HepG2 (cell line): ENCODE data around the gene CYTH1. TPM values are rescaled to one million over a fixed set of nuclear protein-coding genes. Genes with fewer than 3 reads are reported as not detected.

Source experiments
- ATAC-seq: fragments of 200-7000 bp; cut with Tn5 transposase; 3 replicates; pipeline ENCODE4 v1.9.1; 2020; ENCODE audit warnings: mild to moderate bottlenecking, moderate library complexity
- BruUV-seq: library from RNA; stranded (reverse); fragments of 400-500 nt; replicated peaks from 2 replicates; lab custom pipeline; 2021; lab: Mats Ljungman, UMichigan
- CTCF ChIA-PET: fragments of 300-600 bp; formaldehyde crosslinking; extraction: SDS; loops from one replicate; lab custom pipeline; 2021; ENCODE audit warnings: low total read pairs, inconsistent platforms, low intra/inter-chr PET ratio; lab: Yijun Ruan, JAX
- POLR2A ChIA-PET: fragments of 350-600 bp; sonication (Branson Sonifier 250); formaldehyde crosslinking; loops from one replicate; lab custom pipeline; 2020; ENCODE audit warnings: antibody characterized with exemption, inconsistent platforms; lab: Yijun Ruan, JAX
- DNase-seq: peaks from one replicate; pipeline ENCODE4 v3.0.0-alpha.2; 2015; ENCODE audit warnings: low spot score
- FAIRE-seq: peaks from 3 replicates; lab custom pipeline; 2011; peaks lifted over from hg19 to GRCh38; lab: Jason Lieb, UNC
- H2AFZ ChIP-seq: one replicate; pipeline ENCODE4 v1.6.1; 2011; ENCODE audit warnings: low read length, inconsistent platforms
- H3K27ac ChIP-seq: fragments of 300-600 bp; 3 replicates; pipeline ENCODE4 v1.8.0; 2011; ENCODE audit warnings: mixed run types, mild to moderate bottlenecking, mixed read lengths, low read length, inconsistent platforms; ENCODE audit not compliant: insufficient read depth; ENCODE audit errors: extremely low read length
- H3K27me3 ChIP-seq, 2 experiments: fragments of 200-600 bp in 1 of 2; 2 replicates in 1 of 2; 3 replicates in 1 of 2; pipeline versions ENCODE4 v1.6.0 to v1.8.0; 2011; ENCODE audit warnings: low read length in 2 of 2, mild to moderate bottlenecking in 2 of 2, moderate library complexity in 2 of 2, inconsistent platforms in 1 of 2; ENCODE audit not compliant: insufficient read depth in 2 of 2, control insufficient read depth in 1 of 2
- H3K36me3 ChIP-seq, 2 experiments: fragments of 200-600 bp in 1 of 2; replicated peaks in 1 of 2; 2 replicates in 1 of 2; 3 replicates in 1 of 2; pipeline versions ENCODE4 v1.5.1 to v1.8.0; 2011; ENCODE audit warnings: low read length in 2 of 2, inconsistent platforms in 1 of 2; ENCODE audit not compliant: insufficient read depth in 2 of 2, control insufficient read depth in 1 of 2
- H3K4me1 ChIP-seq: 2 replicates; pipeline ENCODE4 v1.5.1; 2012; ENCODE audit warnings: low read length, inconsistent platforms; ENCODE audit not compliant: insufficient read depth
- H3K4me2 ChIP-seq: 2 replicates; pipeline ENCODE4 v1.6.0; 2011; ENCODE audit warnings: low read depth, low read length, inconsistent platforms
- H3K4me3 ChIP-seq, 3 experiments: fragments of 200-600 bp in 1 of 3; sonication (generic), shearing (Covaris generic) in 1 of 3; replicated peaks in 1 of 3; 2 replicates each; pipeline ENCODE4 v1.5.1; 2011 to 2016; ENCODE audit warnings: low read length in 3 of 3, inconsistent platforms in 2 of 3, low read depth in 2 of 3, mild to moderate bottlenecking in 2 of 3, control low read depth in 1 of 3, mixed read lengths in 1 of 3; ENCODE audit not compliant: insufficient read depth in 1 of 3
- H3K79me2 ChIP-seq: one replicate; pipeline ENCODE4 v1.6.1; 2011; ENCODE audit warnings: low read length, inconsistent platforms; ENCODE audit not compliant: insufficient read depth
- H3K9ac ChIP-seq: 2 replicates; pipeline ENCODE4 v1.6.0; 2011; ENCODE audit warnings: mild to moderate bottlenecking, low read depth, low read length, inconsistent platforms; ENCODE audit not compliant: insufficient read depth
- H3K9me3 ChIP-seq: 2 replicates; pipeline ENCODE4 v1.5.1; 2012; ENCODE audit warnings: mild to moderate bottlenecking, low read length
- H4K20me1 ChIP-seq: 2 replicates; pipeline ENCODE4 v1.6.0; 2011; ENCODE audit warnings: inconsistent platforms, mild to moderate bottlenecking, low read length, moderate library complexity; ENCODE audit not compliant: insufficient read depth
- ARHGAP35 ChIP-seq: sonication (generic); formaldehyde crosslinking; IDR thresholded peaks from 2 replicates; pipeline ENCODE4 v1.9.0; 2022; ENCODE audit warnings: mild to moderate bottlenecking, inconsistent platforms, moderate library complexity, missing genetic modification reagents, borderline replicate concordance
- CTCF ChIP-seq: sonication (generic); formaldehyde crosslinking; IDR thresholded peaks from 2 replicates; pipeline ENCODE4 v1.5.0; 2020; ENCODE audit warnings: mild to moderate bottlenecking, missing genetic modification reagents, moderate library complexity
- E2F2 ChIP-seq: sonication (generic); formaldehyde crosslinking; IDR thresholded peaks from 2 replicates; pipeline ENCODE4 v1.4.0; 2020; ENCODE audit warnings: missing genetic modification reagents, borderline replicate concordance
- FIP1L1 ChIP-seq: fragments of 200-400 bp; formaldehyde crosslinking; IDR thresholded peaks from 2 replicates; pipeline ENCODE4 v1.6.1; 2018; ENCODE audit warnings: low read depth, mild to moderate bottlenecking, low read length, moderate library complexity, borderline replicate concordance; ENCODE audit not compliant: insufficient read depth
- FOXK2 ChIP-seq: fragments of 450-650 bp; IDR thresholded peaks from 2 replicates; pipeline ENCODE4 v1.6.1; 2016
- GTF3A ChIP-seq: sonication (generic); formaldehyde crosslinking; conservative IDR thresholded peaks from 2 replicates; pipeline ENCODE4 v1.4.0; 2020; ENCODE audit warnings: mild to moderate bottlenecking, missing genetic modification reagents
- HIVEP1 ChIP-seq: sonication (generic); formaldehyde crosslinking; IDR thresholded peaks from 2 replicates; pipeline ENCODE4 v1.4.0; 2020; ENCODE audit warnings: mild to moderate bottlenecking, missing genetic modification reagents
- IKZF1 ChIP-seq: fragments of 450-650 bp; IDR thresholded peaks from 2 replicates; pipeline ENCODE4 v1.7.1; 2016
- IKZF5 ChIP-seq: IDR thresholded peaks from 2 replicates; pipeline ENCODE4 v1.6.1; 2018; ENCODE audit warnings: missing genetic modification reagents, mild to moderate bottlenecking, missing compliant biosample characterization
- MAFF ChIP-seq: IDR thresholded peaks from 2 replicates; pipeline ENCODE4 v1.6.1; 2011; ENCODE audit warnings: low read depth, low read length, improper control_type of control experiment
- MYC ChIP-seq: sonication (generic); formaldehyde crosslinking; IDR thresholded peaks from 2 replicates; pipeline ENCODE4 v1.9.0; 2021; ENCODE audit warnings: missing genetic modification reagents, borderline replicate concordance
- TAF15 ChIP-seq: fragments of 200-400 bp; formaldehyde crosslinking; IDR thresholded peaks from one replicate; pipeline ENCODE4 v1.6.1; 2018; ENCODE audit warnings: mild to moderate bottlenecking, low read depth, low read length; ENCODE audit not compliant: poor library complexity, severe bottlenecking
- TBP ChIP-seq: sonication (generic); formaldehyde crosslinking; IDR thresholded peaks from 2 replicates; pipeline ENCODE4 v1.5.0; 2020; ENCODE audit warnings: missing genetic modification reagents
- ZGPAT ChIP-seq: IDR thresholded peaks from 2 replicates; pipeline ENCODE4 v1.6.1; 2016; ENCODE audit warnings: mild to moderate bottlenecking
- ZNF17 ChIP-seq: sonication (generic); formaldehyde crosslinking; IDR thresholded peaks from 2 replicates; pipeline ENCODE4 v1.5.0; 2020; ENCODE audit warnings: mild to moderate bottlenecking, missing genetic modification reagents
- WGBS: methylation state at CpG from one replicate; pipeline ENCODE4 v1.1.6; 2017; ENCODE audit warnings: low lambda C conversion rate; 5-methylcytosine and 5-hydroxymethylcytosine counted together
- in situ Hi-C: cut with HindIII; loops from 2 replicates; pipeline ENCODE4 v1.10.0; 2017; ENCODE audit warnings: low pct_unique_long_range_greater_than_20kb; ENCODE audit not compliant: extremely low pct_ligation_motif_present
- intact Hi-C: fragments of 100-400 bp; cut with micrococcal nuclease; formaldehyde crosslinking; loops from one replicate; pipeline ENCODE4 v1.10.0; 2022; ENCODE audit not compliant: unreplicated experiment
- polyA plus RNA-seq, 8 experiments: library from polyadenylated mRNA; depleted of rRNA in 3 of 8; stranded (reverse) in 7 of 8; unstranded in 1 of 8; fragments of >200 nt; fragmentation: Illumina TruSeq in 4 of 8; extraction: Trizol in 4 of 8; gene quantifications; 2 replicates each; pipeline versions ENCODE4 v1.2.1 to v1.2.3, GENCODE V29; 2011 to 2016; ENCODE audit warnings: low read depth in 4 of 8, missing spikeins in 1 of 8, mixed read lengths in 1 of 8; ENCODE audit not compliant: insufficient read depth in 1 of 8
- total RNA-seq, 5 experiments: library from RNA; depleted of rRNA; stranded (reverse); fragments of >200 nt; fragmentation: Illumina TruSeq; extraction: Trizol; gene quantifications; 2 replicates each; pipeline ENCODE4 v1.2.3, GENCODE V29; 2016; ENCODE audit warnings: low read depth in 1 of 5

CYTH1 gene
- total and polyA plus RNA-seq, 2 of the 13 experiments (the other 11 are each of a cell fraction or from before 2014, with no cell fraction given): 20.1 to 48.9 TPM

GRCh38 chr17:78727476-78728229 lies 54.4 kb downstream of the CYTH1 start:
- Histone ChIP-seq H3K4me1 (peaks cover 40% of the 10 kb centered on the region), H3K9me3 (no peaks in the 10 kb centered on the region), H3K9ac (no peak overlapping the region), H3K4me2 (no peak overlapping the region), H3K79me2 (peaks cover 64% of the 10 kb centered on the region), H3K36me3 (no peaks in the 10 kb centered on the region; a peak in 1 of 5 replicates), H3K27me3 (no peaks in the 10 kb centered on the region), H4K20me1 (peaks cover 48% of the 10 kb centered on the region), H3K4me3 (no peak overlapping the region), H3K27ac (no peak overlapping the region), H2AFZ (no peak overlapping the region)
- FAIRE-seq (no peak), DNase-seq (no peak), ATAC-seq (no peak)
- POLR2A ChIA-PET: no interaction called here
- in situ Hi-C loops: no loop called here
- 90% methylated on average over 11 of the region's 11 CpGs for WGBS
- BruUV-seq: no TSS peak
- CTCF ChIA-PET: no interaction called here
- intact Hi-C loops: no loop called here
- TF ChIP-seq CTCF (peak; percentile 35), MAFF (no peak), TBP (no peak), IKZF1 (no peak), MYC (CRISPR knock-in tag) (no peak), GTF3A (CRISPR knock-in tag) (no peak), FOXK2 (no peak), TAF15 (no peak), ARHGAP35 (no peak), ZGPAT (CRISPR knock-in tag) (no peak), IKZF5 (CRISPR knock-in tag) (no peak), HIVEP1 (CRISPR knock-in tag) (peak; percentile 32; the same call in 1 of the 2 replicates), E2F2 (CRISPR knock-in tag) (no peak), FIP1L1 (no peak), ZNF17 (CRISPR knock-in tag) (no peak)
